PC-3 (cell line): ENCODE results near the gene EFNA5.

Experiments used
- CTCF ChIP-seq: fragments of 300-600 bp; sonication (generic); conservative IDR thresholded peaks from 2 replicates; pipeline ENCODE4 v1.5.1; 2017; ENCODE audit warnings: antibody characterized with exemption, low read depth, mild to moderate bottlenecking, low read length
- EZH2 ChIP-seq: fragments of 300-600 bp; sonication (generic); IDR thresholded peaks from one replicate; pipeline ENCODE4 v1.6.1; 2017; ENCODE audit warnings: antibody characterized with exemption, mild to moderate bottlenecking, low read length; ENCODE audit not compliant: unreplicated experiment
- EZH2phosphoT487 ChIP-seq: fragments of 300-600 bp; sonication (generic); IDR thresholded peaks from 2 replicates; pipeline ENCODE4 v1.6.1; 2018; ENCODE audit warnings: mild to moderate bottlenecking, antibody characterized with exemption, low read length, borderline replicate concordance

DNA sequence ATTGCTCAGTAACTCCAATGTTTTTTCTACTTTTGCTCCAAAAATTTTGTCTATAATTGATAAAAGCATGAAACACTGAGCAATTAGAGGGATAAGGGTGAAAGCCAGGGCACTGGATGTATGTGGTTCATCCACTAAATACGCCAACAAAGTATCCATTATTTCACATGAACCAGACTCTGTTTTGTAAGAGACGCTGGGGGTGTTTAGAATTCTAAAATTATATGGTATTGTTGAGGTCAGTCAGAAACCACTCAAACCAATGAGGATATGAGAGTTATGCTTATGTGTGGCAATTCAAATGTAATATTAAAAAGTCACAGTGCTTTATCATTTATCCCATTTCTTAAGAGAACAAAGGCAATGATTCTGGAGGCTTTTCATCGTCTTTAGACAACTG, 220.2 kb downstream of the EFNA5 start:
- TF ChIP-seq CTCF, result no peak
- no peak for TF ChIP-seq EZH2
- no peak for TF ChIP-seq EZH2phosphoT487
